RPMI7951 (cell line): ENCODE results near the gene MESP2. TPM values are rescaled to one million over a fixed set of nuclear protein-coding genes. Genes with fewer than 3 reads are reported as not detected.

Experiments used
- DNase-seq: peaks from one replicate; pipeline ENCODE4 v3.0.0-alpha.2; 2012; ENCODE audit warnings: low read depth
- total RNA-seq: library from RNA; depleted of rRNA; stranded (reverse); fragments of >200 nt; shearing (Covaris generic); gene quantifications from 2 replicates; pipeline ENCODE4 v1.2.3, GENCODE V29; 2014

Gene MESP2
- total RNA-seq, 1 experiment from 2014 or later: 2.6 TPM

- DNase-seq: no peak
Measured at GRCh38 chr15:89799918-89800498, 23.9 kb downstream of the MESP2 start.

- no peak for DNase-seq
Measured at GRCh38 chr15:89801471-89802195, 25.5 kb downstream of the MESP2 start.

- DNase-seq: no peak
Measured at GRCh38 chr15:89802231-89802928, 26.2 kb downstream of the MESP2 start.

- no peak for DNase-seq
Measured at GRCh38 chr15:89802986-89803824, 27.1 kb downstream of the MESP2 start.

GRCh38 chr15:89803941-89804800 is 28.0 kb downstream of the MESP2 start:
- no peak for DNase-seq

- DNase-seq: no peak
Measured at GRCh38 chr15:89805241-89806209, 29.4 kb downstream of the MESP2 start.

GRCh38 chr15:89806210-89806558 is 30.1 kb downstream of the MESP2 start:
- DNase-seq: no peak

- DNase-seq: no peak
Measured at GRCh38 chr15:89806559-89807550, 30.7 kb downstream of the MESP2 start.

- no peak for DNase-seq
Measured at GRCh38 chr15:89807689-89808088, 31.6 kb downstream of the MESP2 start.

- DNase-seq: no peak
Measured at GRCh38 chr15:89808160-89808870, 32.2 kb downstream of the MESP2 start.

- no peak for DNase-seq
Measured at GRCh38 chr15:89809093-89809786, 33.1 kb downstream of the MESP2 start.

GRCh38 chr15:89809787-89810148 is 33.6 kb downstream of the MESP2 start:
- DNase-seq: no peak

- DNase-seq: no peak
Measured at GRCh38 chr15:89810837-89811236, 34.7 kb downstream of the MESP2 start.

- peak; percentile 81 for DNase-seq
Measured at GRCh38 chr15:89812011-89812846, 36.1 kb downstream of the MESP2 start.

- DNase-seq: no peak
Measured at GRCh38 chr15:89812847-89813320, 36.8 kb downstream of the MESP2 start.

- no peak for DNase-seq
Measured at GRCh38 chr15:89813381-89814111, 37.4 kb downstream of the MESP2 start.
